Epithelial cell of proximal tubule (primary cell): ENCODE measurements around the gene ZCCHC3. TPM values are rescaled to one million over a fixed set of nuclear protein-coding genes. Genes with fewer than 3 reads are reported as not detected.
"Not testable (repeated sequence)": the region's sequence is repeated elsewhere in the genome, so short reads cannot be mapped to it uniquely, and the experiment has no call there.

ENCODE experiments used
- DNase-seq: peaks from one replicate; pipeline ENCODE4 v3.0.0-alpha.2; 2011; ENCODE audit warnings: low read depth
- H3K4me3 ChIP-seq: 2 replicates; pipeline ENCODE4 v1.5.1; 2011; ENCODE audit warnings: low read depth, mild to moderate bottlenecking, low read length
- total RNA-seq: library from RNA; depleted of rRNA; stranded (reverse); fragments of >200 nt; gene quantifications from 2 replicates; pipeline ENCODE4 v1.2.3, GENCODE V29; 2015
- TF ChIP-seq, protein P1 (sequence below): conservative IDR thresholded peaks from 2 replicates; pipeline ENCODE4 v1.5.1; 2012; ENCODE audit warnings: low read depth, mild to moderate bottlenecking, low read length

ZCCHC3 gene
- total RNA-seq: 12.4 and 20.3 TPM in 2 replicates

GRCh38 chr20:297098-297924 is at the start of gene ZCCHC3:
Gene ZCCHC3, plus strand, starts transcription at chr20:297570. Its CDS starts 17 bp downstream, at chr20:297587.
- TF ChIP-seq, protein P1, sequence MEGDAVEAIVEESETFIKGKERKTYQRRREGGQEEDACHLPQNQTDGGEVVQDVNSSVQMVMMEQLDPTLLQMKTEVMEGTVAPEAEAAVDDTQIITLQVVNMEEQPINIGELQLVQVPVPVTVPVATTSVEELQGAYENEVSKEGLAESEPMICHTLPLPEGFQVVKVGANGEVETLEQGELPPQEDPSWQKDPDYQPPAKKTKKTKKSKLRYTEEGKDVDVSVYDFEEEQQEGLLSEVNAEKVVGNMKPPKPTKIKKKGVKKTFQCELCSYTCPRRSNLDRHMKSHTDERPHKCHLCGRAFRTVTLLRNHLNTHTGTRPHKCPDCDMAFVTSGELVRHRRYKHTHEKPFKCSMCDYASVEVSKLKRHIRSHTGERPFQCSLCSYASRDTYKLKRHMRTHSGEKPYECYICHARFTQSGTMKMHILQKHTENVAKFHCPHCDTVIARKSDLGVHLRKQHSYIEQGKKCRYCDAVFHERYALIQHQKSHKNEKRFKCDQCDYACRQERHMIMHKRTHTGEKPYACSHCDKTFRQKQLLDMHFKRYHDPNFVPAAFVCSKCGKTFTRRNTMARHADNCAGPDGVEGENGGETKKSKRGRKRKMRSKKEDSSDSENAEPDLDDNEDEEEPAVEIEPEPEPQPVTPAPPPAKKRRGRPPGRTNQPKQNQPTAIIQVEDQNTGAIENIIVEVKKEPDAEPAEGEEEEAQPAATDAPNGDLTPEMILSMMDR: peak; percentile 11

DNA sequence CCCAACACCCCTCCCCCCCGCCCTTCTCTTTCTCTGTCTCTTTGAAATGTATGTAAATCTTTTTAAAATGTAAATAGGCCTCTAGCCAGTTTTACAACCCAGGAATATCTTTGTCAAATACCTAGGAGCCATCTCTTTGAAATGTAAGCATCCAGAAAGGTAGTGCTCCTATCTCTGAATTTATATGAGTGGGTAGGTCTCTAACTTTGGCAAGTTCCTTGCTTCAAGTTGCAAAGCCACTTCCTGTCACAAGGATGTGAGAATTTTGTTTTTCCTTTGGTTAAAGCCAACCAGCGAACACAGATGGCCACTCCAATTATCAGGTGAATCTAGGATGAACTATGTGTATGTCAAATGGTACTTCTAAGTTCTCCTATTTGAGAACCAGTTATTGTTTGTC is 46.0 kb upstream of the ZCCHC3 start:
- H3K4me3 ChIP-seq: no peak overlapping the region
- DNase-seq: no peak
- TF ChIP-seq, protein P1: no peak

More at GRCh38 chr20:297098-297924, at the start of gene ZCCHC3:
- DNase-seq: no peak
- peak within 1 kb of the TSS; percentile 92 for H3K4me3 ChIP-seq

DNA sequence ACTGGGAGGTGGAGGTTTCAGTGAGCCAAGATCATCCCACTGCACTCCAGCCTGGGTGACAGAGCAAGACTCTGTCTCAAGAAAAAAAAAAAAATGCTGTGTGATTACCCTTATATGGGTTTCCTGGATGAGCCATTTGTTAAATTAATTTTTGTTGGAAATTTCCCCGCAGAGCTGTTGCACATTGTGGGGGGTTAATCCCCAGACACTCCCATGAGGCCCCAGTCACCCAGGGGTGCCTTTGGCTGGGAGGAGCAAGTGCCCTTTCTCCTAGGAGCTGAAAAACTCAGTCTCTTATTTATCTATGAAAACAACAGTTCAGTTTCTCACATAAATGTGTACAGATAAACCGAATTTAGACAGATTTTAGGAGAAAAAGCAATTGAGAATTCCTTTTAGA is 44.6 kb upstream of the ZCCHC3 start:
- no peak for DNase-seq
- TF ChIP-seq, protein P1: no peak
- H3K4me3 ChIP-seq: no peak overlapping the region

- not testable (repeated sequence) for DNase-seq, H3K4me3 ChIP-seq
Observed at GRCh38 chr20:253447-253846, 43.9 kb upstream of the ZCCHC3 start.

DNA sequence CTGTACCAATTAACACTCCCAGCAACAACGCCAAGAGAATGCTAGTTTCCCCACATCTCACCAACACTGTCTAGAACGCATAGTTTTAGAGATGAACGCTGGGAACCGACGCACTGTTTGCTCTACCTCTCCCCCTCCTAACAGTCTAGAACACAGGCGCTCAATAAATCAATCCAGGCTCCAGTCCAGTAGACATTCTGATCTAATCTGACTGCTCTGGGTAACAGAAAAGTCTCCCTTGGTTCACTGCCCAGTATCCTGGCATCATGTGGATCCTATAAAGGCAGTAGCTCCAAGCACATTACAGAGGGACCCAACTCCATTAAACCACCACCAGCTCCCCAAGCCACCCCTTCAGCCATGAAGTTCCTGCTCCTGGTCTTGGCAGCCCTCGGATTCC is 40.0 kb upstream of the ZCCHC3 start, which contains the start of gene DEFB132:
Gene DEFB132, plus strand, starts transcription at position 306 of the 400 bp plus-strand sequence. Its CDS starts 55 bp downstream, at position 361.
- TF ChIP-seq, protein P1: no peak
- no peak within 1 kb of the TSS for H3K4me3 ChIP-seq
- no peak for DNase-seq

DNA sequence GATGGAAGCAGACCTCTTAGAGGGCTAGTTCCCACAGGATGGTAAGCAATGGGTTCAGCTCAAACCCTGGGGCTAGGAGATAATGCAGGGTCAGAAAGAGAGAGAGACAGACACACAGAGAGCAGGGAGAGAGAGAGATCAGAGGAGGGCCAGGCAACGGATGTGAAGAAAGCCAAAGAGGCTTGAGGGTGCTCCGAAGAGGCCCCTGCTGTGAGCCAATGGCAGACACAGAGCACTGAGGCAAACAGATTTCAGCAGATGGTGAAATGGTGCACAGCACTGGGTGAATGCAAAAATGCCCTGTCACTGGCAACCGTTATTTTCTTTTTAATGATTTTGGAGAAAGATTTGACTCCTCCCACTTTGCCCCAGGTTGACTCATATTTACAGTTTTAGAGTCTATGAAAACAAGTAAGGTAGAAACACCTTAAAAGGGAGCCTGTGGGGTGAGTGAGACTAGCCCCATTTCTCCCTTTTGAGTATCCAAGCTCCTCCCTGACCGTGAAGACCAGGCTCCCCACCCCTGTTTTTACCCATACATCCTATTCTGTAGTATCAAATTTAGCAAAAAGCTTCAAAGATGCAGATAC is 39.0 kb upstream of the ZCCHC3 start:
- TF ChIP-seq, protein P1: no peak
- no peak overlapping the region for H3K4me3 ChIP-seq
- DNase-seq: no peak

DNA sequence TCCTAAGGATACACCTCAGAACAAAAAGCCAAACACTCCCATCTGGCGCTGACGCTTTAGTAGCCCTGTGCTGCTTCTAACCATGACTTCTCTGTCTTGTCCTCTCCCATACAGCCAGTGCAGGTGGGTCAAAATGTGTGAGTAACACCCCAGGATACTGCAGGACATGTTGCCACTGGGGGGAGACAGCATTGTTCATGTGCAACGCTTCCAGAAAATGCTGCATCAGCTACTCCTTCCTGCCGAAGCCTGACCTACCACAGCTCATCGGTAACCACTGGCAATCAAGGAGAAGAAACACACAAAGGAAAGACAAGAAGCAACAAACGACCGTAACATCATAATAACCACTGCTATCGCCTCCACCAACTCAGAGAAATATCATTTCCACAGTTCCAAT is 38.4 kb upstream of the ZCCHC3 start:
- H3K4me3 ChIP-seq: no peak overlapping the region
- TF ChIP-seq, protein P1: peak; percentile 47
- DNase-seq: no peak
